Measurements from ENCODE around the gene ELP2.

ELP2 gene

GRCh38 chr18:36153771-36154170 is 24.1 kb downstream of the ELP2 start:
- Histone ChIP-seq H3K9me3 (ENCODE audit: control extremely low read depth in 1 of 5, control insufficient read depth in 4 of 5, insufficient read depth in 2 of 5, low read depth in 1 of 5, low read length in 4 of 5) (no peaks in the 10 kb centered on the region), H3K4me1 (ENCODE audit: control extremely low read depth in 1 of 4, control insufficient read depth in 4 of 4, insufficient read depth in 4 of 4, low read length in 3 of 4) (no peaks in the 10 kb centered on the region), H3K27me3 (replicated peaks in 2 of 5; ENCODE audit: control insufficient read depth in 4 of 5, insufficient read depth in 5 of 5, low read length in 4 of 5) (no peaks in the 10 kb centered on the region), H3K27ac (ENCODE audit: insufficient read depth in 1 of 2, low read depth in 1 of 2, low read length in 2 of 2, poor library complexity in 1 of 2, severe bottlenecking in 2 of 2) (no peak overlapping the region), H3K4me3 (ENCODE audit: control insufficient read depth in 1 of 7, extremely low read depth in 1 of 7, insufficient read depth in 4 of 7, low read depth in 2 of 7, low read length in 6 of 7) (no peak overlapping the region), H3K36me3 (ENCODE audit: control insufficient read depth in 4 of 4, insufficient read depth in 4 of 4, low read length in 3 of 4) (peaks cover 27 to 90% (median 52%) of the 10 kb centered on the region in 4 experiments)
- POLR2A ChIA-PET = interaction anchor here (0.7 kb wide), 1 partner anchor 27 kb away, joined by 3 read pairs; no protein-coding TSS in a partner anchor
- CTCF ChIA-PET = interaction anchor here (0.9 kb wide), 1 partner anchor 136 kb away, joined by 3 read pairs; no protein-coding TSS in a partner anchor
- DNase-seq = no peak
- WGBS (ENCODE audit: insufficient coverage) = 100% methylated on average over 1 of the region's 2 CpGs

- no peaks in the 10 kb centered on the region for H3K9me3 ChIP-seq (ENCODE audit: control extremely low read depth in 1 of 5, control insufficient read depth in 4 of 5, insufficient read depth in 2 of 5, low read depth in 1 of 5, low read length in 4 of 5)
- H3K27ac ChIP-seq (ENCODE audit: insufficient read depth in 1 of 2, low read depth in 1 of 2, low read length in 2 of 2, poor library complexity in 1 of 2, severe bottlenecking in 2 of 2) = no peak overlapping the region
- no peaks in the 10 kb centered on the region for H3K27me3 ChIP-seq (replicated peaks in 2 of 5; ENCODE audit: control insufficient read depth in 4 of 5, insufficient read depth in 5 of 5, low read length in 4 of 5)
- WGBS (ENCODE audit: insufficient coverage) = 96% methylated on average over 4 of the region's 7 CpGs
- no peak for DNase-seq
- no peaks in the 10 kb centered on the region for H3K4me1 ChIP-seq (ENCODE audit: control extremely low read depth in 1 of 4, control insufficient read depth in 4 of 4, insufficient read depth in 4 of 4, low read length in 3 of 4)
- POLR2A ChIA-PET = no interaction called here
- CTCF ChIA-PET = interaction anchor here (1.1 kb wide), 2 partner anchors 17 kb away, joined by 3 to 4 read pairs; no protein-coding TSS in a partner anchor
- H3K4me3 ChIP-seq (ENCODE audit: control insufficient read depth in 1 of 7, extremely low read depth in 1 of 7, insufficient read depth in 4 of 7, low read depth in 2 of 7, low read length in 6 of 7) = no peak overlapping the region
- H3K36me3 ChIP-seq (ENCODE audit: control insufficient read depth in 4 of 4, insufficient read depth in 4 of 4, low read length in 3 of 4) = peaks cover 22 to 89% (median 60%) of the 10 kb centered on the region in 4 experiments
Measured at GRCh38 chr18:36155851-36156757, 26.4 kb downstream of the ELP2 start.

- no peak overlapping the region for H3K27ac ChIP-seq (ENCODE audit: insufficient read depth in 1 of 2, low read depth in 1 of 2, low read length in 2 of 2, poor library complexity in 1 of 2, severe bottlenecking in 2 of 2)
- no peak for DNase-seq
- CTCF ChIA-PET = interaction anchor here (1.1 kb wide), 2 partner anchors 13 to 15 kb away, joined by 3 read pairs; no protein-coding TSS in a partner anchor
- H3K4me1 ChIP-seq (ENCODE audit: control extremely low read depth in 1 of 4, control insufficient read depth in 4 of 4, insufficient read depth in 4 of 4, low read length in 3 of 4) = no peaks in the 10 kb centered on the region
- no peak overlapping the region for H3K4me3 ChIP-seq (ENCODE audit: control insufficient read depth in 1 of 7, extremely low read depth in 1 of 7, insufficient read depth in 4 of 7, low read depth in 2 of 7, low read length in 6 of 7)
- POLR2A ChIA-PET = no interaction called here
- H3K36me3 ChIP-seq (ENCODE audit: control insufficient read depth in 4 of 4, insufficient read depth in 4 of 4, low read length in 3 of 4) = peaks cover 19 to 91% (median 65%) of the 10 kb centered on the region in 4 experiments
- no peaks in the 10 kb centered on the region for H3K9me3 ChIP-seq (ENCODE audit: control extremely low read depth in 1 of 5, control insufficient read depth in 4 of 5, insufficient read depth in 2 of 5, low read depth in 1 of 5, low read length in 4 of 5)
- no peaks in the 10 kb centered on the region for H3K27me3 ChIP-seq (replicated peaks in 2 of 5; ENCODE audit: control insufficient read depth in 4 of 5, insufficient read depth in 5 of 5, low read length in 4 of 5)
Measured at GRCh38 chr18:36157441-36157840, 27.7 kb downstream of the ELP2 start.

GRCh38 chr18:36158266-36158867 is 28.7 kb downstream of the ELP2 start:
- H3K27ac ChIP-seq (ENCODE audit: insufficient read depth in 1 of 2, low read depth in 1 of 2, low read length in 2 of 2, poor library complexity in 1 of 2, severe bottlenecking in 2 of 2) = no peak overlapping the region
- ChIA-PET POLR2A (no interaction called here), CTCF (interaction anchor here (1.1 kb wide), 1 partner anchor 63 kb away, joined by 3 read pairs; no protein-coding TSS in a partner anchor)
- H3K9me3 ChIP-seq (ENCODE audit: control extremely low read depth in 1 of 5, control insufficient read depth in 4 of 5, insufficient read depth in 2 of 5, low read depth in 1 of 5, low read length in 4 of 5) = no peaks in the 10 kb centered on the region
- 94% methylated on average over 2 of the region's 5 CpGs for WGBS (ENCODE audit: insufficient coverage)
- H3K27me3 ChIP-seq (replicated peaks in 2 of 5; ENCODE audit: control insufficient read depth in 4 of 5, insufficient read depth in 5 of 5, low read length in 4 of 5) = no peaks in the 10 kb centered on the region
- no peak for DNase-seq
- H3K4me1 ChIP-seq (ENCODE audit: control extremely low read depth in 1 of 4, control insufficient read depth in 4 of 4, insufficient read depth in 4 of 4, low read length in 3 of 4) = no peaks in the 10 kb centered on the region
- H3K36me3 ChIP-seq (ENCODE audit: control insufficient read depth in 4 of 4, insufficient read depth in 4 of 4, low read length in 3 of 4) = peaks cover 17 to 90% (median 62%) of the 10 kb centered on the region in 4 experiments
- no peak overlapping the region for H3K4me3 ChIP-seq (ENCODE audit: control insufficient read depth in 1 of 7, extremely low read depth in 1 of 7, insufficient read depth in 4 of 7, low read depth in 2 of 7, low read length in 6 of 7)

- H3K36me3 ChIP-seq (ENCODE audit: control insufficient read depth in 4 of 4, insufficient read depth in 4 of 4, low read length in 3 of 4) = peaks cover 14 to 89% (median 66%) of the 10 kb centered on the region in 4 experiments
- no peak for DNase-seq
Measured at GRCh38 chr18:36160959-36161371, 31.3 kb downstream of the ELP2 start.

GRCh38 chr18:36162981-36163380 is 33.3 kb downstream of the ELP2 start:
- H3K36me3 ChIP-seq (ENCODE audit: control insufficient read depth in 4 of 4, insufficient read depth in 4 of 4, low read length in 3 of 4) = peaks cover 16 to 84% (median 65%) of the 10 kb centered on the region in 4 experiments
- H3K9me3 ChIP-seq (ENCODE audit: control extremely low read depth in 1 of 5, control insufficient read depth in 4 of 5, insufficient read depth in 2 of 5, low read depth in 1 of 5, low read length in 4 of 5) = peaks cover 0 to 3% (median 0%) of the 10 kb centered on the region in 5 experiments
- no peak overlapping the region for H3K27ac ChIP-seq (ENCODE audit: insufficient read depth in 1 of 2, low read depth in 1 of 2, low read length in 2 of 2, poor library complexity in 1 of 2, severe bottlenecking in 2 of 2)
- CTCF ChIA-PET = interaction anchor here (0.9 to 1.2 kb wide), 2 partner anchors 29 to 34 kb away, joined by 3 read pairs; partner anchors contain the start of gene SLC39A6
- POLR2A ChIA-PET = no interaction called here
- no peak overlapping the region for H3K4me3 ChIP-seq (ENCODE audit: control insufficient read depth in 1 of 7, extremely low read depth in 1 of 7, insufficient read depth in 4 of 7, low read depth in 2 of 7, low read length in 6 of 7)
- peaks cover 0 to 2% (median under 1%) of the 10 kb centered on the region in 4 experiments for H3K4me1 ChIP-seq (ENCODE audit: control extremely low read depth in 1 of 4, control insufficient read depth in 4 of 4, insufficient read depth in 4 of 4, low read length in 3 of 4)
- no CpG with 5 or more reads among the region's 1 CpG for WGBS (ENCODE audit: insufficient coverage)
- DNase-seq = no peak
- H3K27me3 ChIP-seq (replicated peaks in 2 of 5; ENCODE audit: control insufficient read depth in 4 of 5, insufficient read depth in 5 of 5, low read length in 4 of 5) = no peaks in the 10 kb centered on the region

More at GRCh38 chr18:36160959-36161371, 31.3 kb downstream of the ELP2 start:
- 100% methylated on average over 2 of the region's 4 CpGs for WGBS (ENCODE audit: insufficient coverage)
- Histone ChIP-seq H3K4me3 (ENCODE audit: control insufficient read depth in 1 of 7, extremely low read depth in 1 of 7, insufficient read depth in 4 of 7, low read depth in 2 of 7, low read length in 6 of 7) (no peak overlapping the region), H3K27me3 (replicated peaks in 2 of 5; ENCODE audit: control insufficient read depth in 4 of 5, insufficient read depth in 5 of 5, low read length in 4 of 5) (no peaks in the 10 kb centered on the region), H3K9me3 (ENCODE audit: control extremely low read depth in 1 of 5, control insufficient read depth in 4 of 5, insufficient read depth in 2 of 5, low read depth in 1 of 5, low read length in 4 of 5) (no peaks in the 10 kb centered on the region), H3K27ac (ENCODE audit: insufficient read depth in 1 of 2, low read depth in 1 of 2, low read length in 2 of 2, poor library complexity in 1 of 2, severe bottlenecking in 2 of 2) (no peak overlapping the region), H3K4me1 (ENCODE audit: control extremely low read depth in 1 of 4, control insufficient read depth in 4 of 4, insufficient read depth in 4 of 4, low read length in 3 of 4) (no peaks in the 10 kb centered on the region)
- CTCF ChIA-PET = interaction anchor here (0.6 kb wide), 1 partner anchor 270 kb away, joined by 3 read pairs; no protein-coding TSS in a partner anchor
- POLR2A ChIA-PET = interaction anchor here (0.6 kb wide), 1 partner anchor 11 kb away, joined by 4 read pairs; no protein-coding TSS in a partner anchor
